CD4-positive, alpha-beta T cell (primary cell): Measurements from ENCODE around the gene FBXW2. TPM values are rescaled to one million over a fixed set of nuclear protein-coding genes. Genes with fewer than 3 reads are reported as not detected.

Source experiments
- ATAC-seq: fragments of 200-7000 bp; cut with Tn5 transposase; one replicate; pipeline ENCODE4 v1.10.0; 2022; ENCODE audit warnings: mild to moderate bottlenecking; ENCODE audit not compliant: poor library complexity
- CTCF ChIA-PET: fragments of 350-600 bp; sonication (Branson Sonifier 250); formaldehyde crosslinking; loops from one replicate; lab custom pipeline; 2021; ENCODE audit warnings: antibody characterized with exemption, inconsistent platforms; lab: Charles Lee
- POLR2A ChIA-PET: fragments of 350-600 bp; sonication (Branson Sonifier 250); formaldehyde crosslinking; loops from one replicate; lab custom pipeline; 2021; ENCODE audit warnings: antibody characterized with exemption, inconsistent platforms; lab: Charles Lee
- DNase-seq, 14 experiments: peaks; one replicate each; pipeline ENCODE4 v3.0.0-alpha.2; 2013 to 2020; ENCODE audit warnings: mixed read lengths in 2 of 14
- H3K27ac ChIP-seq, 2 donors: one replicate each; pipeline versions ENCODE4 v1.5.1 to v1.7.0; 2013; ENCODE audit warnings: low read length in 2 of 2, low read depth in 1 of 2, mild to moderate bottlenecking in 1 of 2
- H3K27me3 ChIP-seq, 2 experiments: 1 replicate in 1 of 2; 2 replicates in 1 of 2; pipeline versions ENCODE4 v1.6.1 to v1.7.0; 2013; ENCODE audit warnings: low read length in 2 of 2, control low read depth in 1 of 2, mild to moderate bottlenecking in 1 of 2, moderate library complexity in 1 of 2; ENCODE audit not compliant: insufficient read depth in 2 of 2, control insufficient read depth in 1 of 2
- H3K36me3 ChIP-seq: one replicate; pipeline ENCODE4 v1.6.1; 2013; ENCODE audit warnings: low read length, control low read depth; ENCODE audit not compliant: insufficient read depth
- H3K4me1 ChIP-seq: one replicate; pipeline ENCODE4 v1.6.1; 2013; ENCODE audit warnings: low read length, control low read depth; ENCODE audit not compliant: insufficient read depth
- H3K4me3 ChIP-seq: one replicate; pipeline ENCODE4 v1.5.1; 2013; ENCODE audit warnings: mild to moderate bottlenecking, low read length, moderate library complexity
- H3K9me3 ChIP-seq, 2 experiments: 1 replicate in 1 of 2; 2 replicates in 1 of 2; pipeline versions ENCODE4 v1.6.1 to v1.7.0; 2013; ENCODE audit warnings: low read length in 2 of 2, mild to moderate bottlenecking in 2 of 2, control low read depth in 1 of 2, moderate library complexity in 1 of 2; ENCODE audit not compliant: control insufficient read depth in 1 of 2, insufficient read depth in 1 of 2
- H3K27ac Mint-ChIP-seq: one replicate; pipeline ENCODE4 v1.8.0; 2020; ENCODE audit warnings: mixed read lengths
- H3K27me3 Mint-ChIP-seq: one replicate; pipeline ENCODE4 v1.8.0; 2021; ENCODE audit warnings: mixed read lengths
- H3K36me3 Mint-ChIP-seq: one replicate; pipeline ENCODE4 v1.8.0; 2021; ENCODE audit warnings: low read depth, mixed read lengths
- H3K4me1 Mint-ChIP-seq: one replicate; pipeline ENCODE4 v1.8.0; 2021; ENCODE audit warnings: low read depth, mixed read lengths
- H3K4me3 Mint-ChIP-seq: one replicate; pipeline ENCODE4 v1.8.0; 2020; ENCODE audit warnings: mild to moderate bottlenecking, mixed read lengths
- H3K9me3 Mint-ChIP-seq: one replicate; pipeline ENCODE4 v1.8.0; 2020; ENCODE audit warnings: mixed read lengths
- CTCF ChIP-seq: fragments of 200-600 bp; IDR thresholded peaks from one replicate; pipeline ENCODE4 v1.8.0; 2022; ENCODE audit warnings: antibody characterized with exemption, mild to moderate bottlenecking
- intact Hi-C, 2 experiments: fragments of 100-400 bp; cut with DNase I in 1 of 2; cut with micrococcal nuclease in 1 of 2; formaldehyde crosslinking; loops; one replicate each; pipeline versions ENCODE4 v1.15.1 to v1.9.0; 2023 to 2025; cut with DNase I, micrococcal nuclease
- total RNA-seq, 174 experiments: library from RNA in 2 of 174; stranded (reverse) in 2 of 174; gene quantifications; one replicate each; pipeline ENCODE4 v1.2.3 and lab custom pipeline; 2021 to 2026

The FBXW2 gene
- total RNA-seq, 2 experiments from 2014 or later: 58.7 to 64.7 TPM

GRCh38 chr9:120713257-120714087, 79.7 kb downstream of the FBXW2 start:
- H3K4me3 Mint-ChIP-seq: peak overlapping the region; percentile 90
- Histone ChIP-seq H3K4me3 (peak overlapping the region; percentile 82), H3K9me3 (no peaks in the 10 kb centered on the region), H3K4me1 (peaks cover 40% of the 10 kb centered on the region), H3K27me3 (no peaks in the 10 kb centered on the region), H3K27ac (peak overlapping the region; percentile 34 to 60), H3K36me3 (no peaks in the 10 kb centered on the region)
- peak in 9 of 14 experiments; percentile 3 to 52 (median 17) for DNase-seq
- no peak for ATAC-seq
- H3K36me3 Mint-ChIP-seq: no peaks in the 10 kb centered on the region
- intact Hi-C loops: loop anchor here (1.0 to 10.0 kb wide), 6 partner anchors 79 to 489 kb away; partner anchors contain the start of genes FBXW2 (in 1 of the 2), PSMD5 (in 1 of the 2) and RAB14 (in 1 of the 2)
- POLR2A ChIA-PET: no interaction called here
- TF ChIP-seq CTCF: no peak
- peak overlapping the region; percentile 79 for H3K27ac Mint-ChIP-seq
- CTCF ChIA-PET: no interaction called here
- no peaks in the 10 kb centered on the region for H3K9me3 Mint-ChIP-seq
- H3K4me1 Mint-ChIP-seq: peaks cover 39% of the 10 kb centered on the region
- no peaks in the 10 kb centered on the region for H3K27me3 Mint-ChIP-seq

GRCh38 chr9:120712539-120713031, 80.6 kb downstream of the FBXW2 start:
- Mint-ChIP-seq H3K36me3 (no peaks in the 10 kb centered on the region), H3K4me1 (peaks cover 41% of the 10 kb centered on the region), H3K4me3 (peak overlapping the region; percentile 90), H3K27ac (peak overlapping the region; percentile 79), H3K9me3 (no peaks in the 10 kb centered on the region), H3K27me3 (no peaks in the 10 kb centered on the region)
- DNase-seq (peak in 1 of 14 experiments; percentile 15), ATAC-seq (no peak)
- Histone ChIP-seq H3K4me3 (peak overlapping the region; percentile 82), H3K27me3 (no peaks in the 10 kb centered on the region), H3K27ac (peak overlapping the region in 1 of 2 donors; percentile 18), H3K4me1 (peaks cover 40% of the 10 kb centered on the region), H3K9me3 (no peaks in the 10 kb centered on the region), H3K36me3 (no peaks in the 10 kb centered on the region)
- no peak for TF ChIP-seq CTCF
- CTCF ChIA-PET: no interaction called here
- intact Hi-C loops: loop anchor here in 1 of 2 experiments (5.0 to 10.0 kb wide), 3 partner anchors 80 to 490 kb away; partner anchors contain the start of genes FBXW2, PSMD5 and RAB14
- POLR2A ChIA-PET: interaction anchor here (0.9 to 1.5 kb wide), 5 partner anchors 8 to 359 kb away, joined by 3 to 5 read pairs (median 4); partner anchors contain the start of gene FBXW2

- CTCF ChIA-PET: no interaction called here
- POLR2A ChIA-PET: interaction anchor here (0.9 to 1.5 kb wide), 5 partner anchors 8 to 359 kb away, joined by 3 to 5 read pairs (median 4); partner anchors contain the start of gene FBXW2
- H3K4me3 Mint-ChIP-seq: peak overlapping the region; percentile 90
- intact Hi-C loops: loop anchor here in 1 of 2 experiments (5.0 to 10.0 kb wide), 3 partner anchors 80 to 490 kb away; partner anchors contain the start of genes FBXW2, PSMD5 and RAB14
- Histone ChIP-seq H3K9me3 (no peaks in the 10 kb centered on the region), H3K36me3 (no peaks in the 10 kb centered on the region), H3K27me3 (no peaks in the 10 kb centered on the region), H3K4me3 (peak overlapping the region; percentile 82), H3K4me1 (peaks cover 40% of the 10 kb centered on the region), H3K27ac (peak overlapping the region in 1 of 2 donors; percentile 18)
- peaks cover 45% of the 10 kb centered on the region for H3K4me1 Mint-ChIP-seq
- no peaks in the 10 kb centered on the region for H3K9me3 Mint-ChIP-seq
- DNase-seq (peak in 4 of 14 experiments; percentile 9 to 42 (median 26)), ATAC-seq (no peak)
- no peak for TF ChIP-seq CTCF
- H3K27ac Mint-ChIP-seq: peak overlapping the region; percentile 79
- H3K27me3 Mint-ChIP-seq: no peaks in the 10 kb centered on the region
- no peaks in the 10 kb centered on the region for H3K36me3 Mint-ChIP-seq
These were observed 81.2 kb downstream of the FBXW2 start for GRCh38 chr9:120711841-120712538.
